Mesodermal cell (in vitro differentiated cells): ENCODE data around the gene DNM3.

Experiments used
- H3K27ac ChIP-seq: 2 replicates; pipeline ENCODE4 v1.7.0; 2013; ENCODE audit warnings: mild to moderate bottlenecking, low read depth, low read length, moderate library complexity; ENCODE audit not compliant: severe bottlenecking
- H3K36me3 ChIP-seq: 2 replicates; pipeline ENCODE4 v1.7.1; 2013; ENCODE audit warnings: mild to moderate bottlenecking, low read length, moderate library complexity; ENCODE audit not compliant: control insufficient read depth, insufficient read depth
- H3K4me1 ChIP-seq: one replicate; pipeline ENCODE4 v1.7.1; 2013; ENCODE audit warnings: mild to moderate bottlenecking, low read length; ENCODE audit not compliant: insufficient read depth, control insufficient read depth, poor library complexity, severe bottlenecking
- H3K4me3 ChIP-seq: 2 replicates; pipeline ENCODE4 v1.7.0; 2013; ENCODE audit warnings: low read length, control low read depth, mild to moderate bottlenecking; ENCODE audit not compliant: insufficient read depth, poor library complexity, severe bottlenecking; ENCODE audit errors: extremely low read depth
- H3K9me3 ChIP-seq: 2 replicates; pipeline ENCODE4 v1.7.1; 2013; ENCODE audit warnings: mild to moderate bottlenecking, low read length, moderate library complexity; ENCODE audit not compliant: control insufficient read depth
- WGBS, 2 experiments: methylation state at CpG; one replicate each; pipeline ENCODE4 v1.1.5; 2013; ENCODE audit warnings: missing lambda C conversion rate in 2 of 2; ENCODE audit not compliant: insufficient coverage in 2 of 2; 5-methylcytosine and 5-hydroxymethylcytosine counted together

Gene DNM3

GRCh38 chr1:172269644-172270043, 428.3 kb downstream of the DNM3 start:
- H3K27ac ChIP-seq: no peak overlapping the region

GRCh38 chr1:172270605-172271004, 429.3 kb downstream of the DNM3 start:
- no peaks in the 10 kb centered on the region for H3K9me3 ChIP-seq
- H3K4me1 ChIP-seq: peaks cover 3% of the 10 kb centered on the region
- H3K4me3 ChIP-seq: no peak overlapping the region
- 100% methylated on average over 1 of the region's 3 CpGs; no CpG with 5 or more reads in 1 of the 2 experiments for WGBS, 2 experiments
- no peaks in the 10 kb centered on the region for H3K36me3 ChIP-seq
- no peak overlapping the region for H3K27ac ChIP-seq

More at GRCh38 chr1:172269644-172270043, 428.3 kb downstream of the DNM3 start:
- 73 to 88% methylated on average over 2 of the region's 3 CpGs for WGBS, 2 experiments
- H3K9me3 ChIP-seq: no peaks in the 10 kb centered on the region
- H3K4me1 ChIP-seq: peaks cover 3% of the 10 kb centered on the region
- H3K36me3 ChIP-seq: no peaks in the 10 kb centered on the region
- H3K4me3 ChIP-seq: no peak overlapping the region

- Histone ChIP-seq H3K36me3 (no peaks in the 10 kb centered on the region), H3K27ac (no peak overlapping the region), H3K9me3 (no peaks in the 10 kb centered on the region), H3K4me3 (no peak overlapping the region), H3K4me1 (peaks cover 3% of the 10 kb centered on the region)
- 33% methylated on average over 1 of the region's 1 CpG; no CpG with 5 or more reads in 1 of the 2 experiments for whole genome bisulfite sequencing, 2 experiments
Measured at GRCh38 chr1:172272087-172272486, 430.8 kb downstream of the DNM3 start.

- H3K4me3 ChIP-seq: no peak overlapping the region
- H3K36me3 ChIP-seq: no peaks in the 10 kb centered on the region
- WGBS, 2 experiments: 95 to 100% methylated on average over 2 to 3 of the region's 4 CpGs
- no peaks in the 10 kb centered on the region for H3K9me3 ChIP-seq
- no peak overlapping the region for H3K27ac ChIP-seq
- H3K4me1 ChIP-seq: peaks cover 8% of the 10 kb centered on the region
Measured at GRCh38 chr1:172273647-172274396, 432.5 kb downstream of the DNM3 start.

- H3K4me3 ChIP-seq: no peak overlapping the region
- no peaks in the 10 kb centered on the region for H3K36me3 ChIP-seq
- peaks cover 5% of the 10 kb centered on the region for H3K4me1 ChIP-seq
- H3K27ac ChIP-seq: no peak overlapping the region
- no CpG with 5 or more reads among the region's 1 CpG for WGBS, 2 experiments
- H3K9me3 ChIP-seq: no peaks in the 10 kb centered on the region
Measured at GRCh38 chr1:172275478-172275877, 434.2 kb downstream of the DNM3 start.

GRCh38 chr1:172276120-172276818, 435.0 kb downstream of the DNM3 start:
- Histone ChIP-seq H3K27ac (no peak overlapping the region), H3K9me3 (no peaks in the 10 kb centered on the region), H3K4me1 (peaks cover 5% of the 10 kb centered on the region), H3K4me3 (no peak overlapping the region), H3K36me3 (no peaks in the 10 kb centered on the region)
- WGBS, 2 experiments: no CpG with 5 or more reads among the region's 2 CpGs

GRCh38 chr1:172277275-172277674, 436.0 kb downstream of the DNM3 start:
- 50 to 71% methylated on average over 1 of the region's 1 CpG for WGBS, 2 experiments
- Histone ChIP-seq H3K9me3 (no peaks in the 10 kb centered on the region), H3K4me3 (no peak overlapping the region), H3K27ac (no peak overlapping the region), H3K36me3 (no peaks in the 10 kb centered on the region), H3K4me1 (peaks cover 5% of the 10 kb centered on the region)

- Histone ChIP-seq H3K27ac (no peak overlapping the region), H3K4me1 (peaks cover 5% of the 10 kb centered on the region), H3K36me3 (no peaks in the 10 kb centered on the region), H3K9me3 (no peaks in the 10 kb centered on the region), H3K4me3 (no peak overlapping the region)
- 100% methylated on average over 1 of the region's 1 CpG; no CpG with 5 or more reads in 1 of the 2 experiments for WGBS, 2 experiments
Measured at GRCh38 chr1:172277989-172278388, 436.7 kb downstream of the DNM3 start.

- Histone ChIP-seq H3K9me3 (no peaks in the 10 kb centered on the region), H3K4me3 (no peak overlapping the region), H3K27ac (no peak overlapping the region), H3K36me3 (no peaks in the 10 kb centered on the region), H3K4me1 (peaks cover 5% of the 10 kb centered on the region)
- WGBS, 2 experiments: 20 to 50% methylated on average over 1 of the region's 1 CpG
Measured at GRCh38 chr1:172278478-172278877, 437.2 kb downstream of the DNM3 start.

GRCh38 chr1:172279939-172280636, 438.8 kb downstream of the DNM3 start:
- Histone ChIP-seq H3K36me3 (no peaks in the 10 kb centered on the region), H3K9me3 (no peaks in the 10 kb centered on the region), H3K4me1 (peaks cover 5% of the 10 kb centered on the region), H3K27ac (no peak overlapping the region), H3K4me3 (no peak overlapping the region)
- 69 to 81% methylated on average over 2 to 3 of the region's 4 CpGs for WGBS, 2 experiments
